ENCODE data around the gene DCDC2C. TPM values are rescaled to one million over a fixed set of nuclear protein-coding genes. Genes with fewer than 3 reads are reported as not detected.

The DCDC2C gene
- total RNA-seq, 2 experiments from 2014 or later, result not detected

GRCh38 chr2:3747826-3748225 is 44.5 kb downstream of the DCDC2C start:
- H3K4me3 Mint-ChIP-seq, result no peak overlapping the region
- H3K27me3 Mint-ChIP-seq, result no peaks in the 10 kb centered on the region
- POLR2A ChIA-PET, result no interaction called here
- H3K9me3 Mint-ChIP-seq, result no peaks in the 10 kb centered on the region
- H3K4me1 Mint-ChIP-seq, result no peaks in the 10 kb centered on the region
- CTCF ChIA-PET, result no interaction called here
- no peak overlapping the region for H3K27ac Mint-ChIP-seq
- DNase-seq, result no peak
- no peaks in the 10 kb centered on the region for H3K36me3 Mint-ChIP-seq (ENCODE audit: low read depth)

- no peaks in the 10 kb centered on the region for H3K27me3 Mint-ChIP-seq
- no peak for DNase-seq
- no peaks in the 10 kb centered on the region for H3K4me1 Mint-ChIP-seq
- no peak overlapping the region for H3K27ac Mint-ChIP-seq
- H3K9me3 Mint-ChIP-seq, result no peaks in the 10 kb centered on the region
- no peaks in the 10 kb centered on the region for H3K36me3 Mint-ChIP-seq (ENCODE audit: low read depth)
- ChIA-PET CTCF (no interaction called here), POLR2A (no interaction called here)
- H3K4me3 Mint-ChIP-seq, result no peak overlapping the region
These were observed 45.8 kb downstream of the DCDC2C start for GRCh38 chr2:3749201-3749600.

GRCh38 chr2:3751251-3751650 is 47.9 kb downstream of the DCDC2C start:
- Mint-ChIP-seq H3K9me3 (peaks cover 7% of the 10 kb centered on the region), H3K4me3 (no peak overlapping the region), H3K36me3 (ENCODE audit: low read depth) (no peaks in the 10 kb centered on the region), H3K27me3 (no peaks in the 10 kb centered on the region), H3K4me1 (no peaks in the 10 kb centered on the region), H3K27ac (no peak overlapping the region)
- ChIA-PET POLR2A (no interaction called here), CTCF (no interaction called here)
- DNase-seq, result no peak

GRCh38 chr2:3751806-3752205 is 48.4 kb downstream of the DCDC2C start:
- Mint-ChIP-seq H3K27me3 (no peaks in the 10 kb centered on the region), H3K9me3 (peaks cover 7% of the 10 kb centered on the region), H3K4me1 (no peaks in the 10 kb centered on the region), H3K27ac (no peak overlapping the region), H3K36me3 (ENCODE audit: low read depth) (no peaks in the 10 kb centered on the region), H3K4me3 (no peak overlapping the region)
- CTCF ChIA-PET, result no interaction called here
- no peak for DNase-seq
- POLR2A ChIA-PET, result no interaction called here

GRCh38 chr2:3752376-3752775 is 49.0 kb downstream of the DCDC2C start:
- POLR2A ChIA-PET, result no interaction called here
- H3K36me3 Mint-ChIP-seq (ENCODE audit: low read depth), result no peaks in the 10 kb centered on the region
- no peak for DNase-seq
- H3K4me3 Mint-ChIP-seq, result no peak overlapping the region
- H3K27ac Mint-ChIP-seq, result no peak overlapping the region
- H3K27me3 Mint-ChIP-seq, result no peaks in the 10 kb centered on the region
- peaks cover 7% of the 10 kb centered on the region for H3K9me3 Mint-ChIP-seq
- H3K4me1 Mint-ChIP-seq, result no peaks in the 10 kb centered on the region
- CTCF ChIA-PET, result no interaction called here

GRCh38 chr2:3753561-3753960 is 50.2 kb downstream of the DCDC2C start:
- Mint-ChIP-seq H3K4me3 (no peak overlapping the region), H3K9me3 (peaks cover 7% of the 10 kb centered on the region), H3K27ac (no peak overlapping the region), H3K4me1 (no peaks in the 10 kb centered on the region), H3K36me3 (ENCODE audit: low read depth) (no peaks in the 10 kb centered on the region), H3K27me3 (no peaks in the 10 kb centered on the region)
- ChIA-PET CTCF (no interaction called here), POLR2A (no interaction called here)
- DNase-seq, result no peak

- H3K4me1 Mint-ChIP-seq, result no peaks in the 10 kb centered on the region
- ChIA-PET POLR2A (no interaction called here), CTCF (interaction anchor here (0.8 kb wide), 1 partner anchor 13 kb away, joined by 3 read pairs; no protein-coding TSS in a partner anchor)
These were observed 50.9 kb downstream of the DCDC2C start for GRCh38 chr2:3754280-3754679.

GRCh38 chr2:3754795-3755194 is 51.4 kb downstream of the DCDC2C start:
- H3K27me3 Mint-ChIP-seq, result peaks cover 3% of the 10 kb centered on the region
- no peak overlapping the region for H3K4me3 Mint-ChIP-seq
- ChIA-PET POLR2A (no interaction called here), CTCF (interaction anchor here (0.8 kb wide), 1 partner anchor 13 kb away, joined by 3 read pairs; no protein-coding TSS in a partner anchor)
- DNase-seq, result no peak
- H3K9me3 Mint-ChIP-seq, result peaks cover 7% of the 10 kb centered on the region
- no peaks in the 10 kb centered on the region for H3K4me1 Mint-ChIP-seq
- H3K36me3 Mint-ChIP-seq (ENCODE audit: low read depth), result no peaks in the 10 kb centered on the region
- H3K27ac Mint-ChIP-seq, result no peak overlapping the region

More at GRCh38 chr2:3754280-3754679, 50.9 kb downstream of the DCDC2C start:
- Mint-ChIP-seq H3K9me3 (peaks cover 7% of the 10 kb centered on the region), H3K27ac (no peak overlapping the region), H3K4me3 (no peak overlapping the region), H3K27me3 (peaks cover under 1% of the 10 kb centered on the region), H3K36me3 (ENCODE audit: low read depth) (no peaks in the 10 kb centered on the region)
- no peak for DNase-seq

GRCh38 chr2:3755277-3755676 is 51.9 kb downstream of the DCDC2C start:
- H3K27me3 Mint-ChIP-seq, result peaks cover 3% of the 10 kb centered on the region
- no peak for DNase-seq
- ChIA-PET POLR2A (no interaction called here), CTCF (no interaction called here)
- no peaks in the 10 kb centered on the region for H3K36me3 Mint-ChIP-seq (ENCODE audit: low read depth)
- no peaks in the 10 kb centered on the region for H3K4me1 Mint-ChIP-seq
- peaks cover 7% of the 10 kb centered on the region for H3K9me3 Mint-ChIP-seq
- H3K4me3 Mint-ChIP-seq, result no peak overlapping the region
- H3K27ac Mint-ChIP-seq, result no peak overlapping the region

GRCh38 chr2:3756306-3756705 is 52.9 kb downstream of the DCDC2C start:
- no peak for DNase-seq
- ChIA-PET POLR2A (interaction anchor here (0.6 kb wide), 1 partner anchor 26 kb away, joined by 3 read pairs; no protein-coding TSS in a partner anchor), CTCF (no interaction called here)
- H3K27me3 Mint-ChIP-seq, result peaks cover 3% of the 10 kb centered on the region
- H3K36me3 Mint-ChIP-seq (ENCODE audit: low read depth), result no peaks in the 10 kb centered on the region
- H3K4me3 Mint-ChIP-seq, result no peak overlapping the region
- no peak overlapping the region for H3K27ac Mint-ChIP-seq
- H3K9me3 Mint-ChIP-seq, result peaks cover 7% of the 10 kb centered on the region
- H3K4me1 Mint-ChIP-seq, result no peaks in the 10 kb centered on the region

GRCh38 chr2:3758906-3759305 is 55.5 kb downstream of the DCDC2C start:
- POLR2A ChIA-PET, result no interaction called here
- H3K4me1 Mint-ChIP-seq, result no peaks in the 10 kb centered on the region
- peaks cover 7% of the 10 kb centered on the region for H3K9me3 Mint-ChIP-seq
- CTCF ChIA-PET, result no interaction called here
- no peaks in the 10 kb centered on the region for H3K36me3 Mint-ChIP-seq (ENCODE audit: low read depth)
- H3K4me3 Mint-ChIP-seq, result no peak overlapping the region
- H3K27ac Mint-ChIP-seq, result no peak overlapping the region
- DNase-seq, result no peak
- H3K27me3 Mint-ChIP-seq, result peaks cover 3% of the 10 kb centered on the region

GRCh38 chr2:3759331-3759730 is 56.0 kb downstream of the DCDC2C start:
- H3K27ac Mint-ChIP-seq, result no peak overlapping the region
- ChIA-PET POLR2A (no interaction called here), CTCF (no interaction called here)
- no peaks in the 10 kb centered on the region for H3K4me1 Mint-ChIP-seq
- peaks cover 7% of the 10 kb centered on the region for H3K9me3 Mint-ChIP-seq
- no peak for DNase-seq
- no peak overlapping the region for H3K4me3 Mint-ChIP-seq
- peaks cover 3% of the 10 kb centered on the region for H3K27me3 Mint-ChIP-seq
- no peaks in the 10 kb centered on the region for H3K36me3 Mint-ChIP-seq (ENCODE audit: low read depth)

GRCh38 chr2:3759761-3760160 is 56.4 kb downstream of the DCDC2C start:
- no peak for DNase-seq
- CTCF ChIA-PET, result no interaction called here
- no peak overlapping the region for H3K27ac Mint-ChIP-seq
- peaks cover 3% of the 10 kb centered on the region for H3K27me3 Mint-ChIP-seq
- H3K36me3 Mint-ChIP-seq (ENCODE audit: low read depth), result no peaks in the 10 kb centered on the region
- no peaks in the 10 kb centered on the region for H3K4me1 Mint-ChIP-seq
- H3K9me3 Mint-ChIP-seq, result peaks cover 5% of the 10 kb centered on the region
- POLR2A ChIA-PET, result no interaction called here
- no peak overlapping the region for H3K4me3 Mint-ChIP-seq

- ChIA-PET CTCF (interaction anchor here (0.6 kb wide), 1 partner anchor 19 kb away, joined by 3 read pairs; no protein-coding TSS in a partner anchor), POLR2A (no interaction called here)
- DNase-seq, result no peak
- no peaks in the 10 kb centered on the region for H3K36me3 Mint-ChIP-seq (ENCODE audit: low read depth)
- no peak overlapping the region for H3K4me3 Mint-ChIP-seq
- H3K9me3 Mint-ChIP-seq, result no peaks in the 10 kb centered on the region
- peaks cover 3% of the 10 kb centered on the region for H3K27me3 Mint-ChIP-seq
- no peaks in the 10 kb centered on the region for H3K4me1 Mint-ChIP-seq
- no peak overlapping the region for H3K27ac Mint-ChIP-seq
These were observed 57.9 kb downstream of the DCDC2C start for GRCh38 chr2:3761272-3761671.
